ENCODE results near the gene SCGN.

SCGN gene, protein sequence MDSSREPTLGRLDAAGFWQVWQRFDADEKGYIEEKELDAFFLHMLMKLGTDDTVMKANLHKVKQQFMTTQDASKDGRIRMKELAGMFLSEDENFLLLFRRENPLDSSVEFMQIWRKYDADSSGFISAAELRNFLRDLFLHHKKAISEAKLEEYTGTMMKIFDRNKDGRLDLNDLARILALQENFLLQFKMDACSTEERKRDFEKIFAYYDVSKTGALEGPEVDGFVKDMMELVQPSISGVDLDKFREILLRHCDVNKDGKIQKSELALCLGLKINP

DNA sequence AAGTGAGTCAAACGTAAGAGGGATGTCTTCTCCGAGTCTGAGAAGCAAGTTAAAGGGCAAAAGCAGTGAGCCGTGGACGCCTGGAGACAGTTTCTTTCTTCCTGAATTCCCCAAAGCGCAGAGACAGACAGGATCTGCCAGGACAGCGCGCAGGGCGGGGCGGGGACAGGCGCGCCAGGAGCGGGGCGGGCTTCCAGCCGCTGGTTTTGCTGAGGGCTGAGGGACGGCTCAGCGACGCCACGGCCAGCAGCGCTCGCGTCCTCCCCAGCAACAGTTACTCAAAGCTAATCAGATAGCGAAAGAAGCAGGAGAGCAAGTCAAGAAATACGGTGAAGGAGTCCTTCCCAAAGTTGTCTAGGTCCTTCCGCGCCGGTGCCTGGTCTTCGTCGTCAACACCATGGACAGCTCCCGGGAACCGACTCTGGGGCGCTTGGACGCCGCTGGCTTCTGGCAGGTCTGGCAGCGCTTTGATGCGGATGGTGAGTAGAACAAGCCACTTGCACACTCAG lies at the start of gene SCGN:
Gene SCGN, plus strand, starts transcription at position 209 of the 509 bp plus-strand sequence. Its CDS starts 189 bp downstream, at position 398.
- DNase-seq (ENCODE audit: low read depth, low spot score): no peak

DNA sequence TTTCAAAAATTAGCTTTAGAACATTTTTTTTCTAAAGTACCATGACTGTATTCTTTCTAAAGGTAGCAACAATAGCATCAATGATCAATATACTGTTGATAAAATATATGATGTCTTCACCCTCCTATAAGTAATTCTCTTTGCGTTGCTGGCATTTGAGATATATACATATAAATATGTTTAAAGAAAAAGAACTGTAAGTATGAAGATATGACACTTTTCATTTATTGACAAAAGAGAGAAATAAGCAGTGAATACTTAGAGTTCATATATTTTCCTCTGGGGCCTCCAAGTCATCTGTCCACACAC lies 49.4 kb upstream of the SCGN start:
- DNase-seq (ENCODE audit: low read depth, low spot score): no peak

DNA sequence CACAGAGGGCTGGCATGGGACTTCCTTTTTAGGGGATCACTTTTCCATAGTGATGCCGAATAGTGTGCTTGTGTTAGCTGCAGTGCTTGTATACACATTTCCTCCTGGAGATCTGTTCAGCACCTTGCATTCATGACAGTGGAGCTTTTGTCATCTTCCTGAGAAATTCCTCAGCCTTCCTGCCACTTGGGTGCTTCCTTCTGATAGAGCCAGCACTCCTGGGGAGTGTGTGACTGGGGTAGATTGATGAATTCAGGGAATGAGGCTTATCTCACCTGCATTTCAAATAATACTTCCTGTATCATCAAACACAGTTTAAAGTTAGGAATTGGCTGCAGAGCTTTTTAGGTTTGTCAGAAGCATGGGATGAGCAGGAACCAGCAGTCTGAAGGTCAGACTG lies 48.8 kb upstream of the SCGN start:
- DNase-seq (ENCODE audit: low read depth, low spot score): no peak

DNA sequence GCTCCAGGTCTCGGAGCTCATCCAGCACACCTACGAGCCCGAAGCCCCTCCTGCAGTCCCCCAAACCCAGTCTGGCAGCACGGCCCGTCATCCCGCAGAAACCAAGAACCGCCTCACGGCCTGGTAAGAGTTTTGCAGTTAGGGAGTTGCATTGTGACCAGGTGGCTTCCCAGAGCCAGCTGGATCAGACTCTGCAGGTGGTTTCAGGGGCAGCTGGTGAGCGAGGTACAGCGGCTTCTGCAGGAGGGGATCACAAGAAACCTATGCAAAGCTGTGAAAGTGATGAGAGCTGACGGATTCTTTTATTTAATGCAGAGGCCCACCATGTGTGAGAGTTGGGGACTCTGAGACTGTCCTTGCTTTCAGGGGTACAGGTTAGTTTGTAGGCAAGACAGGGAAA lies 45.9 kb upstream of the SCGN start:
- DNase-seq (ENCODE audit: low read depth, low spot score): no peak

DNA sequence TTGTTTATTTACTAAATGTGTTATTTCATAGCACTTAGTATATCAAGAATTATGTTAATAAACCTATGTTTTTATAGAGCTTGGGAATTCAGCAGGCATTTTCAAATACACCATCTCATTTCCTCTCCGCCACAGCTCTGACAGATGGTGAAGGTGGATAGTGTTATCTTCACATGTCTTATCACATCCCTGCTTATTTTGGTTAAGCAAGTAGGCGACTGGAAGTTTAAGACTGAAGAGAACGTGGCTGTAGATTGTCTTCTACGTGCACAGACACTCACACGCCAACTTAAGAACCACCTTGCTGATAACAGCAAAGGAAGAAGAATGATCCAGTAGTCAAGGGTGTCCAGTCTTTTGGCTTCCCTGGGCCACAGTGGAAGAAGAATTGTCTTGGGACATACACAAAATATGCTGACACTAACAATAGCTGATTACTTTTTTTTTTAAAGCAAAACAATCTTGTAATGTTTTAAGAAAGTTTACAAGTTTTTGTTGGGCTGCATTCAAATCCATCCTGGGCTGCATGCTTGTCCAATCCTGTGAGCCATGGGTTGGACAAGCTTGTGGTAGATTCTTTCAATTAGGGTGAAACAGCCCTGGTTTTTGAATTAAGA lies 43.3 kb upstream of the SCGN start:
- no peak for DNase-seq (ENCODE audit: low read depth, low spot score)

DNA sequence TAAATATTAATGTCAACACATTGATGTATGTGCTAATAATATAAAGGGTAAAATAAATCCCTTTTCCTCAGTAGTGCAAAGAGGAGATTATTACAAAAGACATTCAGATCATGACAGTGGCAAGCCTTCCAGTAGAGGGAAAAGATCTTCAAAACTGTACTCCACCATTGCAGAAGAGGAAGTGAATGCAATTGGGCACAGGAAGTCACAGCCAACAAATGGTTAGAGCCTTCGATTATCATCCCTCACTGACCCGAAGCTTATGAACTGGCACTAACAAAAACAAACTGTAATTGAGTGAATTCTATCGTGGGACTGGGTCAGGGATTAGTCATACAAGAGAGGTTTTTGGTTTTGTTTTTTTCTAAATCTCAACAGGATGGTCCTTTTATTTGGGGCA lies 39.3 kb upstream of the SCGN start:
- DNase-seq (ENCODE audit: low read depth, low spot score): no peak

DNA sequence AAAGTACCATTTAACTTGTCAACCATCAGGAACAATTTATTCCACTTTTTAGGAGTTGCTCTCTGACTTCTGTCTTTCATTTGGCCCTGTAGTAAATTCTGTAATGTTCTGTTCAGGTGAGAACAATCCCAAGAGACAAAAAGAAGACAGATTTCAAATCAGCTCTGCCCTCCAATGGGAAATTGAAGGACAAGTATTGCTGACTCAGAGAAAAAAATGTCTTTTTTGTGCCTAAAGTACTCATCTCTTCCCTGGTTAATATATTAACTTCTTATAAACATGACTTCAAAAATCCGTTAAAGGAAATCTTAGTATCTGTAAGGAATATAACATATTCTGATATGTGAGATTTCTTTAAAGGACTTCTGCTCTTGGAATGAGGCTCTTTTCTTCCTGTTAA lies 38.6 kb upstream of the SCGN start:
- no peak for DNase-seq (ENCODE audit: low read depth, low spot score)

DNA sequence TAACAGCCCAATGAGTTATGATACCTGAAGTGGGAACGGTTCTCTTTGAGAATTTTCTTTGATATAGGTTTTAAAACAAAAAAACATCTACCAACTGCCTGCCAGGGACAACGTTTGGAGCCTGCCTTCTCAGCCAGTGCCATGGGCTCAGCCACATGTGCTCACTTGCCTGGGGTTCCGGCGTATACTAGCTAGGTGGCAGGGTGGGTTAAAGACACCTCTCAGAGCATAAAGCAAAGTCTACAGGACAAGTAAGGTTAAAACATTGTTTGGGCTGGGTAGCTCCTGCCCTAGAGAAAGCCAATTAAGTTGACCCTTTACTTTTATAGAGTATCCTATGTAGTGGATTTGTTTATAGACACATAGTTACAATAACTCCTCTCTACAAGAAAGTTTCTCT lies 38.0 kb upstream of the SCGN start:
- no peak for DNase-seq (ENCODE audit: low read depth, low spot score)

DNA sequence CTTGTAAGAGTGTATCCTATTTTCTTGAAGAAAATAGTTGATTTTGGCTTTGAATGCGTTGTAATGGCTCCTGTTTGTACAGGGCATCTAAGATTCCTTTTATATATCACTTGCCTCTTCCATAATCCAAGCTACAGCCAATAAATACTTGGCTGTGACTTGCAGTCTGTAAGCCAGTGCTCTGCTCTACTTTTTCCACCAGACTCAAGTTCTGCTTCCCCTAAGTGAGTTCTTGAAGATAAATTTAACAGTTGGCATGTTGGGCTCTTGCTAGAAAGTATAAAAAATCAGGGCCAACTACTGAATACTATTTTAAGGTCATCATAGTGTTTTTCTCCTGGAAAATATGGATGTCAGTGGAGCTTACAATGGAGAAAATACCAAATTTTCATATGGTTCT lies 36.5 kb upstream of the SCGN start:
- DNase-seq (ENCODE audit: low read depth, low spot score): no peak

DNA sequence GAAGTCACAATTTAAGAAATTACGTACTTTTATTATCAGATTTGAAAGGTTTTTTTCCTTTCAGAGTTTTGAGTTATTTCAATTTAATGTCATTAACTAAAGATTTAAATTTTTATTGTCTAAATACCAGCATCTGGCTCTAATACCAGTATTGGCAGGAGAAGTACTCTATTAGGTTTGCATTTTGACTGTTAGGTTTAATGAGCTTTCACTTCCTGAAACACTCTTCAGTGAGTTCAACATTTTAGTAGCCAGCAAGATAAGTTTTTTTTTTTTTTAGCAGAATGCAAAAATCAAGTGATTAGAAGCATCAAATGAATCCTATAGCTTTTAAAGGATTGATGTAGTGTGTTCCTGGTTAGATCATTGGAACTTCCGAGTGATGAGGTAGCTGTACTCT lies 34.0 kb upstream of the SCGN start:
- DNase-seq (ENCODE audit: low read depth, low spot score): no peak

DNA sequence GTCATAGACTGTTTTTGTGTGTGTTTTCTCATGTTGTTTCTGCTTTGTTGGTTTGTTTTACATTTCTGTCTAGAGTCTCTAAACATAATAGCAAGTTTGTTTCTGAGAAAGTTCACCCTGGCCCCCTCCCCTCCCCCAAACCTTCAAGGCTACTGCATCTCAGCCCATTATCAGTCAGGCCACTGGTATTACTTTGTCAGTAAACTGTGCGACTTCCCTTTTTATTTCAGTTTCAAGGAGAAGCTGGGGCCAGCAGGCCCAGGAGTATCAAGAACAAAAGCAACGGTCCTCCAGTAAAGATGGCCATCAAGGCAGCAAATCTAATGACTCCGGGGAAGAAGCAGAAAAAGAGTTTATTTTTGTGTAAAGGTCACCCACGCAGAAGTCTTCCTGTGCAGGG lies 32.8 kb upstream of the SCGN start:
- DNase-seq (ENCODE audit: low read depth, low spot score): no peak

DNA sequence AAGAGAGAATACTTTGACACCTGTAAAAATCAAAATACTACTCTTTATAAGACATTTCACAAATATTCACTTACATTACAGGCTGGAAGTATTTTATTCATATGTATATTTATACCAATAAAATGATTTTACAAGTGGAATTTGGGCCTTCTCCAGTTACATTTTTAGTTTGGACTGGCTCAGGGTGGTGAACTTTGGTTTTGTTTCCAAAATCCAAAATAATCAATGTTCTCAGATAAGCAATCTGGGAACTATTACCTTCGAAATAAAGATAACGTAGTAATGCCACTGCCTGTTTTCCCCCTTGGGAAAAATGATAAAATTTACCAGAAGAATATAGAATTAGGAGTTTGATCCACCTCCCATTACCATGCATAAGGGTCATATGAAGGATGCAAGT lies 31.6 kb upstream of the SCGN start:
- DNase-seq (ENCODE audit: low read depth, low spot score): no peak

DNA sequence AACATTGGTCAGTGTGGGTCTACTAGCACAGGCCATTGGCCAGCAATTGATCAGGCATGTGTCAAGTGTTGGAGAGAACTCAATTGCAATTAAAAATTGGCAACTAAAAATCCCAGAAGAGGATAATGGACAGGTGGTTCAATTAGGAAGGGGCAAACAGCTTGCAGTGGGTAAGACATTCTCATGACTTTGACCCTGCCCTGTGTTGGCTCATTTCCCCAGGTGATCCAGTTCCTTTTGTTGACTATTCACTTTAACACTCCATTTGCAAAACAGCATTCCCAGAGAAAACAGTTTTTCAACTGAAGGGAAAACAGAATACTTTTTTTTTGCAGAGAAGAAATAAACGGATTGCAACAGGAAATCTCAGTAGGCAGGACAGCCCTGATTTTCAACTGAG lies 28.9 kb upstream of the SCGN start:
- no peak for DNase-seq (ENCODE audit: low read depth, low spot score)

DNA sequence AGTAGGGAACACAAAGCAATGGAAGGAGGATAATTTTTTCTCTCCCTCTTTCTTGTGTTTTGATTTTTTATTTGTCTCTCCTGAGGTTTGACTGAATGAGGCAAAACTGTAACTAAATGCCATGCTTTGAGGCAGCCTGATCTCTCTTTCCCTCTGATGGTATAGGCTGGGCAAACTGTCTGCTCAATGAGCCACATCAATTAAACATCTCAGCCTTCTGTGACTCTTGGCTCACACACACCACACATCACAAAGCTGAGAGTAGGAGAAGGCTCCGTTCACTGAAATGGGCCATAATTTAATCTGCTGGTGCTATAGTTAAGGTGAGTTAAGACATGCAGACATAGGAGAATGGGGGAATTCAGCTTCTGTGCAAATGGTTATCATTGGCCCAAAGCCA lies 28.1 kb upstream of the SCGN start:
- no peak for DNase-seq (ENCODE audit: low read depth, low spot score)

DNA sequence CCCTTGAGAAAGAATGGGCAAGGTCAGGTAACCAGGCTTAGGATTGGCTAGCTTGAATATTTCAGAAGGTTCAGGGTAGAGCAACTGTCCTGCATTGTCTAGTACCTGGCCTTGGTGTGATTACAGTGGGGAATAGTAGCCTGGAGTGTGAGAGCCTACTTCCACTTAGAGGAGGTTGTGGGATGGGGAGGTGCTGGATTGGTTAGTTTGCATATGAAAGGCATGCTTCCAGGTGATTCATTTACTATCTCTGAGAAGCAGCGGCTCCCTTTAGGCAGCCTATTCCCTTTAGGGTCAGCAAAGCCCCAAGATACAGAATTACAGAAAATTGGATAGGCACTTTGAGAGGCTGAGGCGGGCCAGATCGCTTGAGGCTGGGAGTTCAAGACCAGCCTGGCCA lies 25.0 kb upstream of the SCGN start:
- DNase-seq (ENCODE audit: low read depth, low spot score): no peak

DNA sequence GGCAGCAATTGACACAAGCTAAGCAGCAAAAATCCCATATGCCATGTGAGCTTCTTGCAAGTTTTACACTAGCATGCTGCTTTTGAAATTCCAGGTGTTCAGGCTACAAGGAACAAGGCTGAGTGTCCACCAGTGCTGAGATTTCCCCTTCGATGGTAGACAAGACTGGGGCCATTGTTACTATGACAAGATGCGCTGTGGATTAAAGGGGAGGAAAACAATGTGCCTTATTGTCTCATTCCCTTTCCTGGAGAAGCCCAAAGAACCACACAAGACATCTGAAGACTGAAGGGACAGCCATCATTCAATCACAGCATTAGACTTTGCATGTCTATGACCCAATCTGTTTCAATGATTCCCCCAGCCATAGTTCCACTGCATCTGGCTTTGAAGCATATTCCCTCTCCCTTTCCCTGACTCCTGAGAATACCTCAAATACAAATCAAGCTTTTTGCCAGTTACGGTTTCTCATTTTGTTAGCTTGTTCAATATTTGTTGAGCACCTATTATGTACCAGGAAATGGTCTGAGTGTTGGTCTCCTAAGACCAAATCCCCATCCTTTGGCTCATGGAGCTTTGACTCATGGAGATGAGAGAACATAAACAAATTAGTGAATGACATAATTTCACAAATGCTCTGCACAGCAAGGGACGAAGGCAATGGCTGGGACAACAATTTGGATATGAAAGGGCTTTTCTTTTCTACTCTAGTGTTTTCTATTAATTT lies 23.4 kb upstream of the SCGN start:
- DNase-seq (ENCODE audit: low read depth, low spot score): no peak

DNA sequence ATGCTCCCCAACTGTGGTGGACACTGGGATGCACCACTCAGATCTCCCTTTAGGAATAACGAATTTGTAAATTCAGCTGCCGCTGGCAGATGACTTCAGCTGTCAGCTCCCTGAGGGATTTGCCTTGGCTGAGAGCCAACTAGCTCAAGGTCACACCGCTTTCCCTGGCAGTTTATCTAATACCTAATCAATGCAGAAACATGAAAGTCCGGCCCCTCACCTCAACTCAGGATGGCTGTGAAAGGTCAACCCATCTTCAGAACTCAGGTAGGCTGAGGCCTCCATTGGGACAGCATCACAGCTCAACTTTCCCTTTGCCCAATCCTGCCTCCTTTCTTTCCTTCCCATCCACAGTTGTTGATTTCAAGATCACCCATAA lies 22.8 kb upstream of the SCGN start:
- DNase-seq (ENCODE audit: low read depth, low spot score): no peak

DNA sequence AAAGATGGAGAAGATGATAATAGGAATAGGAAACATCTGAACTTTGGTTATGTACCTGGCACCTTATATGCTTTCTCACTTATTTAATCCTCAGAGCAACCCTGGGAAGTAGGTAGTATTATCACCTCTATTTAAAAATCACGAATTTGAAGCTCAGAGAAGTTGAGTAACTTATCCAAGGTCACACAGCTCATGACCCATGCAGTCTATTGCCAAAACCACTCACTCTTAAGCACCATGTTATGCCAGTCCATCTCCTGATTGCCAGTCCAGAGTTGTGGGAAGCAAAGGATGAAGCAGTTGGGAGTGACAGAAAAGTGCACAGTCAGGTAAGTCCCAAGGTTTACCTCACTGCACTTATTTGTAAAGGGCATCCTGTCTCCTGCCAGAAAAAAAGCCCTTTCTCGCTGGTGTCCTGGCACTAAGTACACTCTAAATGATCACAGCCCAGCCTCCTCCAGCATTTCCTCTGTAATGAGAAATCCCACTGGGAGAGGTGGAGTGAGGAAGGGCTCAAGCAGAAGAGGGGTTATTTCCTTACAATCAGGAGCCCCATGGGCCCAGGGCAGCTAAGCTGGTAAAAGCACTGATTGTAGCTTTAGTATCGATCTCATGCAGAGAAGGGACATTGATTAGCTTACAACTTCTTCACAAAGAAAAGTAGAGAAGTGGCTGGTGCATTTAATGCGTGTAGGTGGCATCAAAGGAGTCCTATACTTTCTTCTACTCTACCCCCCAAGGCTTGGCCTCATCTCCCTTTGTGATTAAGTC lies 21.3 kb upstream of the SCGN start:
- DNase-seq (ENCODE audit: low read depth, low spot score): no peak

DNA sequence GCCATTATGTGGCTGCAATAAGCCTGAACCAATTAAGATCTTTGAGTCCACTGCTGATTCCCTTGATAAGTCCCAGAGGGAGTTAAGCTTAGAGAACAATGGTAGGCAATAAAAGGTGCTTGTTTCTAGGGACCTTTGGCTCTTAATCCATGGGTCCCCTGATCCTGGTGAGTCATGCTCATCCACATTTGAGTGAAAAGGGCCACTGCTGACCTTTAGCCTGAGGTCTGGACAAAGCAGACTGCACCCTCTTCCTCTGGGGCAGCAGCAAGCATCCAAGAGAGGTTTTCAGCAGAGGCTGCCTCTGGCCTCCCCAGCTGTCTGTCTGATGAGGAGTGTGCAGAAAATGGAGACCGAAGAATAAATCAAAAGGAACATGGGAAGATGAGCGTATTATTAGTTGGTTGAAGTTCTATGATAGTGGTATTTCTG lies 16.1 kb upstream of the SCGN start:
- no peak for DNase-seq (ENCODE audit: low read depth, low spot score)

DNA sequence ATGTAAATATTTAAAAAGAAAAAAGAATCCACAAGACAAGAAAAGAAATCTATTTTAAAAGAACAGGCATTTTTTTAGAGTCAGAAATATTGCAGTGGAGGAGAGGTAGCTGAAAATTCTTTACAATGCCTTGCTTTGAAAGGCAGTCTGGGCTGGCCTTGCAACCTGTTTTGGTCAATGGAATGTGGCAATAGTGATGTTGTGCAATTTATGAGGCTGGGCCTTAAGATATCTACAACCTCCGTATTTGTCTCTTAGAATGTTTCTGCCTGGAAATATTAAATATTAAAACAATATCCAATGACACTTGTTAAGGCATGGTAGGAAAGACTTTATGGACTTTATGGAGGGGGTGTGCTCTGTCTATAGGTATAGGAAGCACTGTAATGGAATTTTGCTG lies 14.8 kb upstream of the SCGN start:
- no peak for DNase-seq (ENCODE audit: low read depth, low spot score)

DNA sequence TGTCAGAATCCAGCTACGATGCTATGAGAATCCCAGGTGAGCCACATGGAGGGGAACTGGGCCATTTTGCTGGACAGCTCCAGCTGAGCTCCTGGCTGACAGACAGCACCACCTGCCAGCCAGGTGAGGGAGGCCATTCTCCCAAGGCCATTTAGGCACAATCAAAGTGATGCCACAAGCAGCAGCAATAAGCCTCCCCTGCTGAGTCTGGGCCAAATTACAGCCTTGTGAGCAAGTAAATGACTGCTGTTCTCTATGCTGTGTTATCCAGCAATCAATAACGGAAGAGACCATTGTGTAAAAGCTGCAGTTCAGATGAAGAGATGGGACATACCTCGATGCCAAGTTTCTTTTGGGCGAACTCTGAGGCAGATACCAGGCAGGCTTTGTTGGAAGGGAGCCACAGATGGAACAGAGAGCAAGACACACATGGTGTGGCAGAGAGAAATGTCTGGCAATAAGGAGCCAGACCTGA lies 14.0 kb upstream of the SCGN start:
- no peak for DNase-seq (ENCODE audit: low read depth, low spot score)

DNA sequence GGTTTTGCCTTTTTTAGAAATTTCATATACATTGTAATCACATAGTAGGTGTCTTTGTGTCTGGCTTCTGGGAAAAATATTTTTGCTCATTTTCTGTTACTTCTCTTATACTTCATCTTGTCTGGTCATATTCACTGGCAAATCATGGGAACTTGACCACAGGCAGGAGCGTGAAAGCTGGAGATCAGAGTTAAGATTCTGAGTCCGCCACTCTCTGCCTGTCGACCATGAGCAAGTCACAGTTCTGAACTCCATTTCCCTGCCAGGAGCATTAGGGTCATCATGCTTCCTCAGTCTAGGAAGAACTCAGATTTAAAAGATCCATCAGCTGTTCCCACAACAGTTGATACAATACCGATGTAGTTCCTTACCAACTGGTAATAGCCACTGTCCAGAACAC lies 12.4 kb upstream of the SCGN start:
- no peak for DNase-seq (ENCODE audit: low read depth, low spot score)
